ENCODE measurements around the gene PRKAR1B.

The PRKAR1B gene

GRCh38 chr7:538764-539685, 188.1 kb downstream of the PRKAR1B start:
- H3K4me1 ChIP-seq (ENCODE audit: control insufficient read depth, insufficient read depth, low read length), result no peaks in the 10 kb centered on the region
- peak overlapping the region; percentile 41 for H3K4me3 ChIP-seq (ENCODE audit: low read length)
- H3K9ac ChIP-seq (ENCODE audit: low read length), result no peak overlapping the region
- no peaks in the 10 kb centered on the region for H3K36me3 ChIP-seq (ENCODE audit: control insufficient read depth, insufficient read depth, low read length)
- H3K27me3 ChIP-seq (ENCODE audit: control insufficient read depth, insufficient read depth, low read length), result no peaks in the 10 kb centered on the region
- no peak overlapping the region for H3K27ac ChIP-seq (ENCODE audit: low read depth, low read length)

GRCh38 chr7:537911-538634, 189.0 kb downstream of the PRKAR1B start:
- no peak overlapping the region for H3K4me3 ChIP-seq (ENCODE audit: low read length)

GRCh38 chr7:536231-536630, 190.8 kb downstream of the PRKAR1B start:
- Histone ChIP-seq H3K27ac (ENCODE audit: low read depth, low read length) (no peak overlapping the region), H3K4me1 (ENCODE audit: control insufficient read depth, insufficient read depth, low read length) (no peaks in the 10 kb centered on the region), H3K4me3 (ENCODE audit: low read length) (no peak overlapping the region), H3K36me3 (ENCODE audit: control insufficient read depth, insufficient read depth, low read length) (no peaks in the 10 kb centered on the region), H3K9ac (ENCODE audit: low read length) (no peak overlapping the region), H3K27me3 (ENCODE audit: control insufficient read depth, insufficient read depth, low read length) (no peaks in the 10 kb centered on the region)

More at GRCh38 chr7:537911-538634, 189.0 kb downstream of the PRKAR1B start:
- H3K36me3 ChIP-seq (ENCODE audit: control insufficient read depth, insufficient read depth, low read length), result no peaks in the 10 kb centered on the region
- H3K27me3 ChIP-seq (ENCODE audit: control insufficient read depth, insufficient read depth, low read length), result no peaks in the 10 kb centered on the region
- no peak overlapping the region for H3K9ac ChIP-seq (ENCODE audit: low read length)
- no peaks in the 10 kb centered on the region for H3K4me1 ChIP-seq (ENCODE audit: control insufficient read depth, insufficient read depth, low read length)
- no peak overlapping the region for H3K27ac ChIP-seq (ENCODE audit: low read depth, low read length)

- Histone ChIP-seq H3K27me3 (ENCODE audit: control insufficient read depth, insufficient read depth, low read length) (no peaks in the 10 kb centered on the region), H3K4me1 (ENCODE audit: control insufficient read depth, insufficient read depth, low read length) (no peaks in the 10 kb centered on the region), H3K4me3 (ENCODE audit: low read length) (no peak overlapping the region), H3K36me3 (ENCODE audit: control insufficient read depth, insufficient read depth, low read length) (no peaks in the 10 kb centered on the region), H3K27ac (ENCODE audit: low read depth, low read length) (no peak overlapping the region), H3K9ac (ENCODE audit: low read length) (no peak overlapping the region)
These were observed 192.1 kb downstream of the PRKAR1B start for GRCh38 chr7:534959-535358.

- Histone ChIP-seq H3K4me3 (ENCODE audit: low read length) (no peak overlapping the region), H3K9ac (ENCODE audit: low read length) (no peak overlapping the region), H3K27me3 (ENCODE audit: control insufficient read depth, insufficient read depth, low read length) (no peaks in the 10 kb centered on the region), H3K4me1 (ENCODE audit: control insufficient read depth, insufficient read depth, low read length) (no peaks in the 10 kb centered on the region), H3K27ac (ENCODE audit: low read depth, low read length) (no peak overlapping the region), H3K36me3 (ENCODE audit: control insufficient read depth, insufficient read depth, low read length) (no peaks in the 10 kb centered on the region)
These were observed 193.0 kb downstream of the PRKAR1B start for GRCh38 chr7:534075-534474.

- H3K4me3 ChIP-seq (ENCODE audit: low read length), result no peak overlapping the region
- H3K36me3 ChIP-seq (ENCODE audit: control insufficient read depth, insufficient read depth, low read length), result no peaks in the 10 kb centered on the region
- H3K27me3 ChIP-seq (ENCODE audit: control insufficient read depth, insufficient read depth, low read length), result no peaks in the 10 kb centered on the region
- no peaks in the 10 kb centered on the region for H3K4me1 ChIP-seq (ENCODE audit: control insufficient read depth, insufficient read depth, low read length)
- no peak overlapping the region for H3K9ac ChIP-seq (ENCODE audit: low read length)
- H3K27ac ChIP-seq (ENCODE audit: low read depth, low read length), result no peak overlapping the region
These were observed 193.8 kb downstream of the PRKAR1B start for GRCh38 chr7:533266-533665.

GRCh38 chr7:532379-533143, 194.5 kb downstream of the PRKAR1B start:
- no peak overlapping the region for H3K27ac ChIP-seq (ENCODE audit: low read depth, low read length)
- no peaks in the 10 kb centered on the region for H3K36me3 ChIP-seq (ENCODE audit: control insufficient read depth, insufficient read depth, low read length)
- no peak overlapping the region for H3K4me3 ChIP-seq (ENCODE audit: low read length)
- no peaks in the 10 kb centered on the region for H3K4me1 ChIP-seq (ENCODE audit: control insufficient read depth, insufficient read depth, low read length)
- H3K27me3 ChIP-seq (ENCODE audit: control insufficient read depth, insufficient read depth, low read length), result no peaks in the 10 kb centered on the region
- no peak overlapping the region for H3K9ac ChIP-seq (ENCODE audit: low read length)

- Histone ChIP-seq H3K36me3 (ENCODE audit: control insufficient read depth, insufficient read depth, low read length) (no peaks in the 10 kb centered on the region), H3K27ac (ENCODE audit: low read depth, low read length) (no peak overlapping the region), H3K4me3 (ENCODE audit: low read length) (no peak overlapping the region), H3K9ac (ENCODE audit: low read length) (no peak overlapping the region), H3K27me3 (ENCODE audit: control insufficient read depth, insufficient read depth, low read length) (no peaks in the 10 kb centered on the region), H3K4me1 (ENCODE audit: control insufficient read depth, insufficient read depth, low read length) (no peaks in the 10 kb centered on the region)
These were observed 195.3 kb downstream of the PRKAR1B start for GRCh38 chr7:531777-532176.

- no peak overlapping the region for H3K9ac ChIP-seq (ENCODE audit: low read length)
- no peaks in the 10 kb centered on the region for H3K36me3 ChIP-seq (ENCODE audit: control insufficient read depth, insufficient read depth, low read length)
- H3K4me1 ChIP-seq (ENCODE audit: control insufficient read depth, insufficient read depth, low read length), result no peaks in the 10 kb centered on the region
- no peak overlapping the region for H3K27ac ChIP-seq (ENCODE audit: low read depth, low read length)
- no peaks in the 10 kb centered on the region for H3K27me3 ChIP-seq (ENCODE audit: control insufficient read depth, insufficient read depth, low read length)
- no peak overlapping the region for H3K4me3 ChIP-seq (ENCODE audit: low read length)
These were observed 198.6 kb downstream of the PRKAR1B start for GRCh38 chr7:528451-528850.

GRCh38 chr7:527723-528122, 199.4 kb downstream of the PRKAR1B start:
- Histone ChIP-seq H3K27me3 (ENCODE audit: control insufficient read depth, insufficient read depth, low read length) (no peaks in the 10 kb centered on the region), H3K27ac (ENCODE audit: low read depth, low read length) (no peak overlapping the region), H3K4me3 (ENCODE audit: low read length) (no peak overlapping the region), H3K4me1 (ENCODE audit: control insufficient read depth, insufficient read depth, low read length) (no peaks in the 10 kb centered on the region), H3K36me3 (ENCODE audit: control insufficient read depth, insufficient read depth, low read length) (no peaks in the 10 kb centered on the region), H3K9ac (ENCODE audit: low read length) (no peak overlapping the region)

- Histone ChIP-seq H3K27me3 (ENCODE audit: control insufficient read depth, insufficient read depth, low read length) (no peaks in the 10 kb centered on the region), H3K4me3 (ENCODE audit: low read length) (no peak overlapping the region), H3K4me1 (ENCODE audit: control insufficient read depth, insufficient read depth, low read length) (no peaks in the 10 kb centered on the region), H3K36me3 (ENCODE audit: control insufficient read depth, insufficient read depth, low read length) (no peaks in the 10 kb centered on the region), H3K27ac (ENCODE audit: low read depth, low read length) (no peak overlapping the region), H3K9ac (ENCODE audit: low read length) (no peak overlapping the region)
These were observed 200.5 kb downstream of the PRKAR1B start for GRCh38 chr7:526460-527034.

GRCh38 chr7:525740-526139, 201.3 kb downstream of the PRKAR1B start:
- Histone ChIP-seq H3K4me1 (ENCODE audit: control insufficient read depth, insufficient read depth, low read length) (no peaks in the 10 kb centered on the region), H3K4me3 (ENCODE audit: low read length) (no peak overlapping the region), H3K9ac (ENCODE audit: low read length) (no peak overlapping the region), H3K27ac (ENCODE audit: low read depth, low read length) (no peak overlapping the region), H3K27me3 (ENCODE audit: control insufficient read depth, insufficient read depth, low read length) (peaks cover 2% of the 10 kb centered on the region), H3K36me3 (ENCODE audit: control insufficient read depth, insufficient read depth, low read length) (no peaks in the 10 kb centered on the region)
